ENCODE measurements around the gene DUSP1. TPM values are rescaled to one million over a fixed set of nuclear protein-coding genes. Genes with fewer than 3 reads are reported as not detected.

DUSP1 gene
- total and polyA plus RNA-seq, 2 of the 13 experiments (the other 11 are each of a cell fraction or from before 2014, with no cell fraction given): 27.1 to 55.5 TPM

DNA sequence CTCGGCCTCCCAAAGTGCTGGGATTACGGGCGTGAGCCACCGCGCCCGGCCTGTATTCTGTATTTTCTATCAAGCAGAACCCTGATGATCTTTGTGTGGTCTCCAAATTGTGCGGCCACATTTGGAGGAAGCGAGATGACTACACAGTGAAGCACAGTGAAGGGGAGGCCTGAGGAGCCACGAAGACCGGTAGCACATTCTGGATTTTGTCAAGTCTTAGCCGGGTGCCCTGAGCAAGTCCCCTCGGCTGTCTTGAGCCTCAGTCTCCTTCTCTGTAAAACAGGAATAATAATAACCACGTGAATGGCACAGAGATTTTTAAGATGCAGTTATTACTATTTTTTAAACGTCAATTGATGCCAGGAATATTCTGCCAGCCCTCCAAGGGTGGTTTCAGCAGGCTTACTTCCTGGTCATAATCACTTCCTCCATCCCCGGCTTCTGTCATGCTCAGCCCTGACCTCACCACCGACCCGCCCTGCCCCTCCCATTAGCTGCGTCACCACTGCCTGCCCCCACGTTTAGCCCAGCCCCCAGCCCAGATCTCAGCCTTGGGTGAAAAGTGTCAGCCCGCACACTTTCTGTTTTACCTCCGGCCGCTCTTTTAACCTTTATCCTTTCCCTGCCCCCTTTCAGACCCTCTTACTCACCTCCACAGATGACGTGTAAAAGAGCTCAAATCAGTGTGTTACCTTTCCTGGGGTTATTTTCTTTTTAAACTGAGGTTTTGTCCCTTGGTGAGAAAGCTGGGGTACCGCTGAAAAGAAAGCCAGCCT lies 36.1 kb upstream of the DUSP1 start (continued):
- TF ChIP-seq TAF15 (IDR thresholded peaks at IDR 0.05; ENCODE audit: low read depth, low read length, poor library complexity, severe bottlenecking) (no peak), ZNF263 (CRISPR knock-in tag; IDR thresholded peaks at IDR 0.05) (no peak), TOPORS (CRISPR knock-in tag; IDR thresholded peaks at IDR 0.05) (no peak), RBAK (CRISPR knock-in tag; IDR thresholded peaks at IDR 0.05) (no peak), ZNF580 (CRISPR knock-in tag; IDR thresholded peaks at IDR 0.05; ENCODE audit: borderline replicate concordance, low read depth) (no peak), ZNF615 (CRISPR knock-in tag; IDR thresholded peaks at IDR 0.05; ENCODE audit: borderline replicate concordance) (no peak), ZSCAN22 (CRISPR knock-in tag; IDR thresholded peaks at IDR 0.05) (no peak), ZNF816 (CRISPR knock-in tag; IDR thresholded peaks at IDR 0.05; ENCODE audit: borderline replicate concordance) (peak; percentile 55; the same call in 1 of the 2 replicates), ZKSCAN5 (CRISPR knock-in tag; IDR thresholded peaks at IDR 0.05) (peak; percentile 83; the same call in 1 of the 2 replicates), ZBTB3 (CRISPR knock-in tag; IDR thresholded peaks at IDR 0.05; ENCODE audit: borderline replicate concordance, low read depth) (no peak), NAIF1 (CRISPR knock-in tag; IDR thresholded peaks at IDR 0.05; ENCODE audit: borderline replicate concordance) (no peak), CEBPG (CRISPR knock-in tag; IDR thresholded peaks at IDR 0.05) (no peak), ZNF879 (CRISPR knock-in tag; IDR thresholded peaks at IDR 0.05) (no peak), THAP11 (CRISPR knock-in tag; IDR thresholded peaks at IDR 0.05) (peak; percentile 25; the same call in 1 of the 2 replicates), ZNF207 (IDR thresholded peaks at IDR 0.05; ENCODE audit: borderline replicate concordance) (no peak), RBFOX2 (IDR thresholded peaks at IDR 0.05; ENCODE audit: low read depth, low read length) (no peak), SP2 (CRISPR knock-in tag; IDR thresholded peaks at IDR 0.05) (no peak), ZNF121 (CRISPR knock-in tag; IDR thresholded peaks at IDR 0.05) (no peak), ZSCAN5A (CRISPR knock-in tag; IDR thresholded peaks at IDR 0.05; ENCODE audit: borderline replicate concordance) (no peak), SMAD1 (CRISPR knock-in tag; IDR thresholded peaks at IDR 0.05; ENCODE audit: borderline replicate concordance, low read depth) (no peak), PHF5A (CRISPR knock-in tag; IDR thresholded peaks at IDR 0.05; ENCODE audit: low read depth, unreplicated experiment) (no peak), PCBP1 (IDR thresholded peaks at IDR 0.05; ENCODE audit: borderline replicate concordance, low read depth, low read length) (no peak)
- TF ChIP-seq, protein P1, sequence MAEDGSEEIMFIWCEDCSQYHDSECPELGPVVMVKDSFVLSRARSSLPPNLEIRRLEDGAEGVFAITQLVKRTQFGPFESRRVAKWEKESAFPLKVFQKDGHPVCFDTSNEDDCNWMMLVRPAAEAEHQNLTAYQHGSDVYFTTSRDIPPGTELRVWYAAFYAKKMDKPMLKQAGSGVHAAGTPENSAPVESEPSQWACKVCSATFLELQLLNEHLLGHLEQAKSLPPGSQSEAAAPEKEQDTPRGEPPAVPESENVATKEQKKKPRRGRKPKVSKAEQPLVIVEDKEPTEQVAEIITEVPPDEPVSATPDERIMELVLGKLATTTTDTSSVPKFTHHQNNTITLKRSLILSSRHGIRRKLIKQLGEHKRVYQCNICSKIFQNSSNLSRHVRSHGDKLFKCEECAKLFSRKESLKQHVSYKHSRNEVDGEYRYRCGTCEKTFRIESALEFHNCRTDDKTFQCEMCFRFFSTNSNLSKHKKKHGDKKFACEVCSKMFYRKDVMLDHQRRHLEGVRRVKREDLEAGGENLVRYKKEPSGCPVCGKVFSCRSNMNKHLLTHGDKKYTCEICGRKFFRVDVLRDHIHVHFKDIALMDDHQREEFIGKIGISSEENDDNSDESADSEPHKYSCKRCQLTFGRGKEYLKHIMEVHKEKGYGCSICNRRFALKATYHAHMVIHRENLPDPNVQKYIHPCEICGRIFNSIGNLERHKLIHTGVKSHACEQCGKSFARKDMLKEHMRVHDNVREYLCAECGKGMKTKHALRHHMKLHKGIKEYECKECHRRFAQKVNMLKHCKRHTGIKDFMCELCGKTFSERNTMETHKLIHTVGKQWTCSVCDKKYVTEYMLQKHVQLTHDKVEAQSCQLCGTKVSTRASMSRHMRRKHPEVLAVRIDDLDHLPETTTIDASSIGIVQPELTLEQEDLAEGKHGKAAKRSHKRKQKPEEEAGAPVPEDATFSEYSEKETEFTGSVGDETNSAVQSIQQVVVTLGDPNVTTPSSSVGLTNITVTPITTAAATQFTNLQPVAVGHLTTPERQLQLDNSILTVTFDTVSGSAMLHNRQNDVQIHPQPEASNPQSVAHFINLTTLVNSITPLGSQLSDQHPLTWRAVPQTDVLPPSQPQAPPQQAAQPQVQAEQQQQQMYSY (CRISPR knock-in tag; IDR thresholded peaks at IDR 0.05): no peak
- TF ChIP-seq, protein P2, sequence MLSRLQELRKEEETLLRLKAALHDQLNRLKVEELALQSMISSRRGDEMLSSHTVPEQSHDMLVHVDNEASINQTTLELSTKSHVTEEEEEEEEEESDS (CRISPR knock-in tag; IDR thresholded peaks at IDR 0.05; ENCODE audit: borderline replicate concordance): no peak
